HG02943 (cell line): Measurements from ENCODE around the gene SMARCD1.

Experiments
- ATAC-seq: cut with Tn5 transposase; IDR thresholded peaks from one replicate; pipeline ENCODE4 v1.9.1; 2021; ENCODE audit warnings: mild to moderate bottlenecking, low read depth, moderate library complexity; ENCODE audit not compliant: unreplicated experiment

The SMARCD1 gene

DNA sequence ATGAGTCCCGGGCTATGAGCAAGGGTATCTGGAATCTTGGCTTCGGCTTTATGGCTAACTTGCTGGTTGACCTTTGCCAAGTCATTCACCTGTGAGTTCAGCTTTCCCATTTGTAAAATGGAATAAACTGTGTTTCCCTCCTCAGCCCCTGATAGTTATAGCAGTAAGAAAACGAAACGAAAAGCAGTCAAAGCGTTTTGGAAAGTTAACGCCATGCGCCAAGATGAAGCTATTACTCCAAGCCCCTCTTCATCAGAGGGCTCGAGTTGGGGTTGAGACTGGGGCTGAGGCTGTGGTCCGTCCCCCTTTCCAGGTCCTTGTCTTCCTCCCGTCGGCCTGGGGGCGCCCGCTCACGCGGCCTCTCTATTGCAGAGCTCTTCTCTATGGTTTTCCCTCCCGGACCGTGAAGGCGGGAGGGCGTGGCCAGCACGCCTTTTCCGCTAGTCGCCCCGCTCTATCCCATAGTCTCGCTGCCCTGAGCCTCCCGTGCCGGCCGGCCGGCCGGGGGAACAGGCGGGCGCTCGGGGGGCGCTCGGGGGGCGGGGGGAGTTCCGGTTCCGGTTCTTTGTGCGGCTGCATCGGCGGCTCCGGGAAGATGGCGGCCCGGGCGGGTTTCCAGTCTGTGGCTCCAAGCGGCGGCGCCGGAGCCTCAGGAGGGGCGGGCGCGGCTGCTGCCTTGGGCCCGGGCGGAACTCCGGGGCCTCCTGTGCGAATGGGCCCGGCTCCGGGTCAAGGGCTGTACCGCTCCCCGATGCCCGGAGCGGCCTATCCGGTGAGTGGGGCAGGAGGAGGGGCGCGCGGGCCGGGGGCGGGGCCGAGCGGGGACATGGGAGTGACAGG, at the start of gene SMARCD1:
Gene SMARCD1, plus strand, starts transcription at position 568 of the 840 bp plus-strand sequence. Its CDS starts 28 bp downstream, at position 596.
- peak; percentile 77 for ATAC-seq

DNA sequence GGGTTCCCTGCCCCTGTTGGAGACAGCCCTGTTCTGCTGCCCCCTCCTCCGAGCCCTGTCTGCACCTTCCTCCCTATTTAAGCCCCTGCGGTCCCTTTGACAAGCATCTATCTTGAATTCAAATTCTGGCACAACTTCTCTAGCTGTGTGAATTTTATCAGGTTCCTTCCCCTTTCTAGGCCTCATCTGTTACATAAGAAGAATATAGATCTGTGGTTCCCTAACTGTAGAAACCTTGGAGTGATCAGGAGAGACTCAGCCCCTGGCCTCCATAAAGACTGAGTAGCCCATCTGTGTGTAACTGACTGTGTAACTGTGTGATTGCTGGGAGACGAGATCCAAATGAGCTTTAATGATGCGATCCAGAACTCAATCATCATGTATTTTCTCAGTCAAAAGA, 46.8 kb upstream of the SMARCD1 start:
- no peak for ATAC-seq

DNA sequence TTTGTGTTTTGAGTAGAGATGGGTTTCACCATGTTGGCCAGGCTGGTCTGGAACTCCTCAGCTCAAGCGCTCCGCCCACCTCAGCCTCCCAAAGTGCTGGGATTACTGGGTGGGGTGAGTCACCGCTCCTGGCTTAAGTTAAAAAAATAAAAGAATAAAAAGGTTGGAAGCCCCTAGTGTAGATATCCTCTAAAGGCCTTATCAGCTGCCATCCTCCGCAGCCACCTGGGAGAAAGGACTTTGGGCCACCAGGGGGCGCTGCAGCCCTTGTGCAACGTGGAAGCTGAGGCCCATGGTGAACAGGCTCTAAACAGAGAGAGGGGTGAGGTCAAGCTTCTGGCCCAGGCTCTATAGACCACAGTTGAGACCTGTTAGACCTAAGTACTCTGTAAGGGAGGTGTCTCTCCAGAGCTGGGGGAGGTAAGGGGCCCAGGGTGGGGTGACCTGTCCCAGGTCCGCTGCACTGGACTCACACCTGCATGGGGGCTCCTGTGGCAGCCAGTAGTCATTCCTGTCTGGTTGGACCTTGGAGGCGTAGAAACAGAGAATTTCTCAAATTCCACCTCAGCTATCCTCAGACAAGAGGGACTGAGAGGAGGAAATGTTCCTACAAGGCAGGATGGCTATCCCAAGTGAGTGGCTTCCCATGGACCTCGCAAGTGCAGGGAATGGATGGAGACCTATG, 45.8 kb upstream of the SMARCD1 start:
- no peak for ATAC-seq

DNA sequence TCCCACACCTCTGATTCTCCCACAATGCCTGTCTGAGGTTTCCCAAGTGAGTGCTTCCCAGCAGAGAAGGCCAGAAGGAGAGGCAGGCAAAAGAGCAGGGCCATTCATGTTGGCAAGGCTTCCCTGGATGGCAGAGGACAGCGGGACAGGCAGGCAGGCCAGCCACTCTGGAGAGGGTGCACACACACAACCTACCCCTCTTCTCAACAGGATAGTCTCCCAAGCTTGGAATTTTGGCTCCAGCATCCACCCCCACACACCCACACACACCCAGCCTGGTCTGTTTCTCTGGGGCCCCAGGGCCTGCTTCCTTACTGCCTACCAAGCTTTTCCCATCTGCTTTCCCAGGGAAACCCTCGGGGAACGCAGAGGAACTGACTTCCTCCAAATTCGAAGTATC, 44.5 kb upstream of the SMARCD1 start:
- ATAC-seq: no peak

DNA sequence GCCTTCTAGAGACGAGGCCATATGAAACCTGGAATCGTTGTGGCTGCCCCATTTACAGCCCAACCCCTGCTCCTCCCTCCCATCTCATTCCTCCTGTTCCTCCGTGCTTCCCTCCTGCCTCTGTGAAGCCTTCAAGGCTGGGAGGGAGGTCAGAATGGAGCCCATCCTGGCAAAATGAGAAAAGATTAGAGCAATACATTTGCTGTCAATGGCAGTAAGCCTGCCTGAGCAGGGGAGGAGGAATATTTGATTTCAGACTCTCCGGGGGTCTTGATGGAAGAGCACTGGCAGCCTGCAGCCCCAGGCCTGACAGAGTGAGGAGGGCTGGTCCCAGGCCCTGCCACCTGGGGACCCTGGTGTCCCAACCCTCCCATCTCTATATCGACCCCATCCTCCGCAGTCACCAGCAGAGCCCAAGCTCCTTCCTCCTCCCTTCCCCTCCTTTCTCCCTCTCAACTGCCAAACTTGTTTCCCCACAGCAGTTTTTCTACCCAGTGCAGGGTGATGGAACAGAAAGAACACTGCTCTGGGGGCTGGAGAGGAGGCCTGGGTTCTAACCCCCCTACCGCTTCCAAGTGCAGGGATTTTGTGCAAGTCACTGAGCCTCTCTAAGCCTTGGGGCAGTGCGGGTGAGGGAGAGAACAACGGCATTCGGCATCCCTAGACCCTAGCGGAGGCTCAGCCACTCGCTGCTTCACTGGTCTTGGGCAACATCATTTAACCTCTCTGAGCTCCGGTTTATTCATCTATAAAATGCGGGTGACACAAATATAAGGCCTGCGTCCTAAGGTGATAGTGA, 43.9 kb upstream of the SMARCD1 start:
- no peak for ATAC-seq

DNA sequence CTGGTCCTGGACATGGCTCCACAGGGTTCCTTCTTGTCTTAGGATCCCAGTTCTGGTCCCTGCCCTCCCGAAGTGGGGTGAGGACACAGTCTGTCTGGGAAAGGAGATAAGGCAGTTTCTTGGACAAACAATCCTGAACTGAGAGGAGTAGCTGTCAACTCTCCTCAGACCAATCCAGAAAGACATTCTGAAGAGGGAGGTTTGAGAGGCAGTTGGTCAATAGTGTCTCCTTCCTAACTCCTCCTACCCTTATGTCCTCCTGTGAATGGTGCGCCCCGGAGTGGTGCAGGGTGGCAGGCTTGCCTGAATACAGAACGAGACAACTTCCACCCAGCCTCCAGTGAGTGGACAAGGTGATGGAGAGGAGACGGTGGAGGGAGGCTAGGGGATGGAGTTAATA, 43.2 kb upstream of the SMARCD1 start:
- ATAC-seq: no peak

DNA sequence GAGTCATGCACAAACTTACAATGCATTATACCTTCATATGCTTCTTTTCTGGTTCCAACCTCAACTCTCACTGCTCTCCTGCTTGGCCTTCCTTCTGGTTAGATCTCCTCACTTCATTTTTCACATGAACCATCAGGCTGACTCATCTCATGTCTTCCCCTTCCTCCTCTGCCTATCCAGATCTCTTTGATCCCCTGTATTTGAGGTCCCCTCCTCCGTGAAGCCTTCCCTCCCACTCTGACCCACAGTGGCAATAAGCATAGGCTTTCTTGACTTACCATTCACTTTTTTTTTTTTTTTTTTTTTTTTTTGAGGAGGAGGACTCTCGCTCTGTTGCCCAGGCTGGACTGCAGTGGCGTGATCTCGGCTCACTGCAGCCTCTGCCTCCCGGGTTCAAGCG, 42.4 kb upstream of the SMARCD1 start:
- no peak for ATAC-seq

DNA sequence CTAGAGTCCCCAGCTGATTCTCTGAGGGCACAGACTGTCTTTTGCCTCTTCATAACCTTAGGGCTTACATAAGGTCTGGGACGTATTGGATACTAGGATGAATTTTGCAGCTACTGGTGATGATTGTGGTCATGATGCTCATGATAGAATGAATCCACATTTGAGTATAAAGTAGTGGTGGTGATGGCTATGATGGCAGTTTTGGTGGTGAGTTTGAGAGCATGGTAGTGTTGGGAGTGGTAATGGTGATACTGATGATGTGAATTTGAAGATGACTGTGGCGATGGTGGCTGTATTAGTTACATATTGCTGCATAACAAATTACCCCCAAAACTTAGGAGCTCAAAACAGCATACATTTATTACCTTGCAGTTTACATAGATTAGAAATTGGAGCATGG, 41.8 kb upstream of the SMARCD1 start:
- no peak for ATAC-seq

DNA sequence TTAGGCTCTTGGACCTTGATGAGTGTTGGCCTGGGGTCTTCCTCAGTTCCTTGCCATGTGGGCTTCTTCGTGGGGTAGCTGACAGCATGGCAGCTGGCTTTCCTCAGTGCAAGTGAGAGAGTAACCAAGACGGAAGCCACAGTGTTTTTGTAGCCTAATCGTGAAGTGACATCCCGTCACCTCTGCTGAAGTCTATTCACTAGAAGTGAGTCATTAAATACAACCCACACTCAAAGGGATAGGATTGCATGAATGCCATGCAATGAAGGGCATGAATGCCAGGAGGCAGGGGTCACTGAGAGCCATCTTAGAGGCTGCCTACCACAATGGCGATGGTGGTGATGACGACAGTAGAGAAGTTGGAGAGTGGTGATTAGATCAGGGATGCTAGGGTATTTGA, 41.3 kb upstream of the SMARCD1 start:
- ATAC-seq: no peak

DNA sequence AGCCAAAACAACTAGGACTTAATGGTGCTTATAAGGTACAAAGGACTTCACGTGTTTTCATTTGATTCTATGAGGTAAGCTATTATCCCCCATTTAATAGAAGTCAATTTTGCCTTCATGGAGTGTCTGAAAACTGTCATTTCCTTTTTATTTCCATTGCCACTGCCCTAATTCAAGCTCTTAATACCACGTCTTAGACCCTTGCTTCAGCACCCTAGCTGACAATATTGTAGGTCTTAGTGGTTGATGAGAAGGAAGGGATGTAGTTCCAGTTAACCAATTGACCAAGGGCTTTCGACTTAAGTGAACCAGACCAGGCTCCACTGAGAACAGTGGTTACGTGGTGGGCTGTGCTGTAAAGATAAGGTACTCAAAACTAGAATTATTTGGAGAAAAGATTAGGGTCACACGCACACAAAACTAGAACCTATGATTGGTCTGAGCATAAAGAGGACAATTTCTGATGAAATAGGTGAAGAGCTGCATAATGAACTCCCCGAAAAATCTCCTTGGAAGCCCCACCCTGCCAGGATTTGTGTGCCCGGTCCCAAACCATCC, 37.4 kb upstream of the SMARCD1 start:
- ATAC-seq: no peak

DNA sequence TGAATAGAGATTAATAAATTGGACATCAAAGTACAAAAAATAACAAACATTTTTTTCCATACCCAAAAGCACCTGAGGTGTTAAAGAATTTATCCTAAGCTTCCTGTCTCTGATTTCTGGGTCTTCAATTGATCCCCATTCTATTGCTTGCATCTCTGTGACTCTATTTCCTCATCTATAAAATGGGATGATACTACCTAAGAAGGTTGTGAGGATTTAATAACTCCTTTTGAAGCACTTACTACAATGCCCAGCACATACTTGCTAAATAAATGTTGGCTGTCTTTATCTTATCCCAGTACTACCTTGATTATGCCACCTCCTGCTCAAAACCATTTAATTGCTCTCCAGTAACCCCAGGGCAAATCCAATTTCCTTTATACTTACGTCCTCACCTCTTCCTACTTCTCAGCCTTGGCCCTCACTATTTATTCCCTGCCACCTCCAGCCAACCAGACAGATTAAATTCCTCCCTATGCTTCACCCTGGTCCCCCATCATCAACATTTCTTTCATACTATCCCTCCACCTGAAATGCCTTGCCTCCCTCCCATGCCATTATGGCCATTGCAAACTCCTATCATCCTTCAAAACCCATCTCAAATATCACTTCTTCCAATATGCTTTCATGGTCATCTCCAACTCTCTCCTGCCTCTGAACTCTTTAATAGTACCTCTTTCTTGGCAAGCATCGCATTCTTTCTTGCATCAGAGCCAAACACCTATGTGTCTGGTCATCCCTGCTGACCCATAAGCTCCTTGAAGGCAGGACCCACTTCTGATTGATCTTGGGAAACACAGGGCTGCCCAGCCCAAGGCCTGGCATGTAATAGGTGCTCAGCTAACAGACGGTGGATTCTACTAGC, 35.7 kb upstream of the SMARCD1 start:
- no peak for ATAC-seq

DNA sequence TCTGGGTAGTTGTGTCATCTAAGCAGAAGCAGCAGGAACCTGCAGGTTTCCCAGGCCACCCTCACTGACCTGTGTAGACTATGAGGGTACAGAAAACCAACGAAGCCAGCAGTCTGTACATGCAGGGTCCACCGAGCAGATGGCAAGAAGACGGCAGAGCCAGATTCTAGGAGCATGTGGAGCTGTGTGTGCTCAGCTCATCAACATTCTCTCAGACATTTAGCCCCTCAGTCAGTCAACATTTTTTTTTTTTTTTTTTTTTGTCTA, 35.1 kb upstream of the SMARCD1 start:
- ATAC-seq: no peak

DNA sequence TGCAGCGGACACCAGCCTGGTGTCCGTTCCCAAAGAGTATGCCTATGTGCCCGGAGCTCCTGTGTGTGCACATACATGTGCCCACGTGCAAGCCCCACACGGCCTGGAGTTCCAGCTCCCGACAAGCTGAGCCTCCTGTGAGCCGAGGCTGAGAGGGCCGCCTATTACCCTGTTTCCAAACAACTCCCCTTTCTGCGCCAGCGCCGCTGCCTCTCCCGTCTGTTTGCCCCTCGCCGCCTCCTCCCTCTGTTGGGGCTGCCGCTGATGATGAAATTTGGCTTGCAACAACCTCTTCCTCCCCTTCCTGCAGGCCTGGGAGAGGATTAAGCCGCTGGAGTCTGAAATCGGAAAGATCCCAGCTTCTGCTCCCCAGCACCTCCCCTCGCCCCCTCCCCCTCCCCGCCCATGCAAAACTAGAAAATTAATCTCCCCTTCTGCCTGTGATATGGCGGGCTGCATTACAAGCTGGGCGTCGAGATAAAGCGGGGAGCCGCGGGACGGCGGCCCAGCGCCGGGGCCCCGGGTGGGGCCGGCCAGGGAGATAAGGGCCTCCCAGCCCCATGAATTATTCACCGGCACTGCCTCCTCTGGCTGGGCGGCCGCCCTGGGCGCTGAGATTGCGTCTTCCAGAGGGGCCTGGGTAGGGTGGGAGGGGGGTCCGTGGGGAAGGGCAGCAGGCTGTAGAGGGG, 34.6 kb upstream of the SMARCD1 start:
- ATAC-seq: no peak

DNA sequence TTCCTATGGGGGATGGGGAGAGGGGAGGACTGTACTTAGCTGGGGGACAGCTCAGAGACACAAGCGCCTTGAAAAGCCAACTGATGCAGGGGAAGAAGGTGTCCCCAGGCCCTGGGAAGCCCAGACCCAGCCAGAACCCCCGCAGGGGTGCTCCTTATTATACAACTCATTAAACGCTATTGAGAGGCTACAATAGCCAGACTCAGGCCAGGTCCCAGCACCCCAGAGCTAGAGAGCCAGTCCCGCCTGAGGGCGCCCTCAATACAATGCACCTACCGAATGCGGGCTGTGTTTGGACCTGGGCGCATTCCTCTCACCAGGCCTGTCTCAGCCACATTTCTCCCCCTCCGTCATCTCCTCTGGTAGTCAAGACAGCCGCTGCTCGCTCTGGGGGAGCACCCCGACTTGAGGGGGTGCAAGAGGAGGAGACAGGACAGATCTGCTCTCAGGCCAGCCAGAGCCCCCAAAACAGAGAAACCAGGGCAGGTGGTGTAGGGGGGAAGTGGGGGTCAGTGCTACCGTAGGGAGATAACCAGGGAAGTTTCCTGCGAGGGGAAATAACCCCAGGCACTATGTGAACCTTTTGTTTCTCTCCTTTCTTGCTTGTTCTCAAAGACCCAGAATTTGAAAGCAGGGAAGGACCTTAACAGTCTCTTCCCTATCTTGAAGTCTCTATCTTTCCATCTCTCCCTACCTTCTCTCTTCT, 33.9 kb upstream of the SMARCD1 start:
- no peak for ATAC-seq

DNA sequence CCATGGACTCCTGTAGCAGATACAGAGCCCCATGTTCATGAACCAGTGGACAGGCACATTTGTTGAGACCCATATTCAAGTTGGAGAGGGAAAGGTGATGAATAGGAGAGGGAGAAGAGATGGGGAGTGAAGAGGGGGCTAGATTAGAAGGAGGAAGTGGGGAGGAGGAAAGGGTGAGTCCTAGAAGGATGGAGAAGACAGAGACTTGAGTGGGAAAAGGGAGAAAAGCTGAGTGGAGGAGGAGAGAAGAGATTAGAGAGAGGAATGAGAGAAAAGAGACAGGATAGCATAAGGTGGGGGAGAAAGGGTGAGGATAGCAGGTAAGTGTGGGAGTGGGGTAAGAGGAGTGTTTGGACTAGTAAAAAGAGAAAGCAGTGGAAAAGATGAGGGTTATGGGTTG, 32.6 kb upstream of the SMARCD1 start:
- ATAC-seq: no peak

DNA sequence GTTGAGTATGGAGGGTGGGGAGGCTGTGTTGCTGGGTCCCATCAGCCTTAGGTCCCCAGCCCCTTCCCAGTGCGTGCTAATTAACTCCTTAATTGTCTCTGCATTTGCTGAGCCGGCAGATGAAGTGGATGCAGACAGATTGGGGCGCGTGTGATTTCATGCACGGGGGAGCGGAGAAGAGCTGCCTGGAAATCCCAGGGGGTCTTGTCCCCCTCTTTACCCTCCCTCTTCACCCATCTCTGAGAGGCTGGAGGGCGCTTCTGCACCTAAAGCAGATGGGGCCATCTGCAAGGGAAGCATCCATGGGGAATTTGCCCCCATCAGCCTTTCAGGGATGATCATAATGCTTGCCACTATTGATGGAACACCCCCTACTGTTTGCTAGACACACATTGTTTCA, 32.2 kb upstream of the SMARCD1 start:
- ATAC-seq: no peak

DNA sequence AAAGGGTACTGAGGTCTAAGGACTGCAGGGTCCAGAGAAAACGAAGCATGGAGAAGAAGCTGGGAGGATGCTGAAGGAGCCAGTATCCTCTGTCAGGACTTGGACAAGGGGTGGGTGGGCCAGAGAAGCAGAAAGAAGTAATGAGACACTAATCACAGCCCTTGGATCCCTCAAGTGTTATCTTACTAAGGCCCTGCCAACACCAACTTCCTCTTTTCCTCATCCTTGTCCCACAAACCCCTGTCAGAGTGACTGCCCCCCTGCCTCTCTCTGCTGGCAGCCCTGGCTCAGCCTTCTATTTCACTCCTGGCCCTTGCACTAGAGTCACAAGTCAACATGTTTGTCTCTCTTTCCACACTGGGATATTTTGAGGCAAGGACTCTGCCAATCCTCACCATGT, 31.6 kb upstream of the SMARCD1 start:
- ATAC-seq: no peak

DNA sequence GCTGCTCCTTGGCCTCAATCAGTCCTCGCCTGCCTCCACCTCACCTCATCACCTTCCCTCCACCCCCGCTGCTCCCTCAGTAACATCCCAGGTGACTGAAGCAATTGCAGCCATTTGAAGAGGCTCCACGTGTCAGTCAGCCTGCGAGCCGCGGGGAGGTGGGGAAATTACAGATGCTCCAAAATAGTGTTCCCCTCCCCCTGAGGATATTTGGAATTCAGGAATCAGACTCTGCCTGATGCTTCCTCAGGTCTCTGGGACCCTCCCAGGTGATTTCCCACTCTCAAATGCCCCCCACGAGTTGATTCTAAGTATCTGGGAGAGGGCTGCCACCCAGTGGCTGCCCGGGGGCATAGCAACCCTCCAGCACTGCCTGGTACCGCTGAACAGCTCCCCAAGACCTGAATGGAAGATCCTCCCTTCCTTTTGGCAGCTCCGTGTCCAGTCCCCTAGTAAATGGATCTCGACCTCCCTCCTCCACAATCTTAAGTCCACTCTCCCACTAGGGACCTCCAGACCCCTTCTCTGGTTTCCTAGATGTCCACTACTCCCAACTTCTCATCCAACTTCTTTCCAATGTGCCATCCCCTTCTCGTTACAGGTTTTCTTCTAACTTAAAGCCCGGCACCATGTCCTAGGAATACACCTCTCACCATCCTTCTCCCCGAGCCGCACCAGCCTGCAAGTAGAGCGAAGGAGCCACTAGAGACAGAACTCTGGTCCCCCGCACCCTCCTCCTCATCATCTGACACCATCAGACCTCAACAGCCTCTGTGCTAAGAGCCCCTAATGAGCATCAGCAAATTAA, 29.1 kb upstream of the SMARCD1 start:
- no peak for ATAC-seq
